Liver (tissue), 9 donors: ENCODE results near the gene MSH3. TPM values are rescaled to one million over a fixed set of nuclear protein-coding genes. Genes with fewer than 3 reads are reported as not detected.

Source experiments
- DNase-seq: peaks from one replicate; pipeline ENCODE4 v3.0.0-alpha.2; 2017; ENCODE audit warnings: low spot score
- H3K27ac ChIP-seq, 2 donors: one replicate each; pipeline ENCODE4 v1.7.0; 2013; ENCODE audit warnings: inconsistent platforms in 2 of 2, low read length in 2 of 2, control low read depth in 1 of 2, low read depth in 1 of 2, mild to moderate bottlenecking in 1 of 2
- H3K27me3 ChIP-seq, 4 donors: one replicate each; pipeline versions ENCODE4 v1.6.1 to v1.7.0; 2013; ENCODE audit warnings: low read length in 3 of 4, inconsistent platforms in 1 of 4, mild to moderate bottlenecking in 1 of 4, moderate library complexity in 1 of 4; ENCODE audit not compliant: control insufficient read depth in 4 of 4, insufficient read depth in 4 of 4
- H3K36me3 ChIP-seq, 4 donors: one replicate each; pipeline versions ENCODE4 v1.6.1 to v1.7.0; 2013; ENCODE audit warnings: low read length in 3 of 4, mild to moderate bottlenecking in 3 of 4, low read depth in 1 of 4, moderate library complexity in 1 of 4; ENCODE audit not compliant: control insufficient read depth in 4 of 4, insufficient read depth in 3 of 4
- H3K4me1 ChIP-seq, 4 donors: one replicate each; pipeline versions ENCODE4 v1.6.1 to v1.7.0; 2013; ENCODE audit warnings: low read length in 3 of 4, mild to moderate bottlenecking in 3 of 4, moderate library complexity in 1 of 4; ENCODE audit not compliant: control insufficient read depth in 4 of 4, insufficient read depth in 4 of 4
- H3K4me3 ChIP-seq, 3 donors: one replicate each; pipeline versions ENCODE4 v1.6.1 to v1.7.0; 2013; ENCODE audit warnings: low read length in 3 of 3, control low read depth in 1 of 3, low read depth in 1 of 3, mild to moderate bottlenecking in 1 of 3
- H3K9ac ChIP-seq, 2 donors: one replicate each; pipeline ENCODE4 v1.7.0; 2013; ENCODE audit warnings: low read length in 2 of 2, mild to moderate bottlenecking in 2 of 2, moderate library complexity in 2 of 2, control low read depth in 1 of 2, low read depth in 1 of 2
- H3K9me3 ChIP-seq, 4 donors: one replicate each; pipeline versions ENCODE4 v1.6.1 to v1.7.0; 2013; ENCODE audit warnings: low read length in 3 of 4; ENCODE audit not compliant: control insufficient read depth in 4 of 4
- CTCF ChIP-seq: fragments of 150-350 bp; IDR thresholded peaks from 2 replicates; pipeline ENCODE4 v1.5.1; 2017; ENCODE audit warnings: improper control_type of control experiment, low read depth, low read length; ENCODE audit not compliant: missing input control
- EGR1 ChIP-seq, 2 donors: IDR thresholded peaks; 2 replicates each; pipeline ENCODE4 v1.6.1; 2016 to 2018; ENCODE audit warnings: antibody characterized with exemption in 2 of 2, low read depth in 2 of 2
- FOXA1 ChIP-seq: IDR thresholded peaks from 2 replicates; pipeline ENCODE4 v1.6.1; 2016; ENCODE audit warnings: antibody characterized with exemption
- FOXA2 ChIP-seq: IDR thresholded peaks from 2 replicates; pipeline ENCODE4 v1.6.1; 2016; ENCODE audit warnings: antibody characterized with exemption
- GABPA ChIP-seq, 2 donors: IDR thresholded peaks in 1 of 2; conservative IDR thresholded peaks in 1 of 2; 2 replicates each; pipeline ENCODE4 v1.6.1; 2016; ENCODE audit warnings: antibody characterized with exemption in 2 of 2, mild to moderate bottlenecking in 1 of 2, moderate library complexity in 1 of 2
- HNF4A ChIP-seq, 2 donors: conservative IDR thresholded peaks; 2 replicates each; pipeline ENCODE4 v1.6.1; 2016; ENCODE audit warnings: antibody characterized with exemption in 2 of 2, mild to moderate bottlenecking in 2 of 2
- JUND ChIP-seq, 2 donors: IDR thresholded peaks; 2 replicates each; pipeline ENCODE4 v1.6.1; 2016; ENCODE audit warnings: antibody characterized with exemption in 2 of 2
- MAX ChIP-seq: IDR thresholded peaks from 2 replicates; pipeline ENCODE4 v1.6.1; 2016; ENCODE audit warnings: antibody characterized with exemption
- NR2F2 ChIP-seq: IDR thresholded peaks from 2 replicates; pipeline ENCODE4 v1.6.1; 2016; ENCODE audit warnings: antibody characterized with exemption
- RAD21 ChIP-seq, 2 donors: IDR thresholded peaks; 2 replicates each; pipeline ENCODE4 v1.6.1; 2016; ENCODE audit warnings: antibody characterized with exemption in 2 of 2, mild to moderate bottlenecking in 2 of 2
- REST ChIP-seq: IDR thresholded peaks from 2 replicates; pipeline ENCODE4 v1.6.1; 2016; ENCODE audit warnings: antibody characterized with exemption, mild to moderate bottlenecking
- RXRA ChIP-seq, 2 donors: IDR thresholded peaks; 2 replicates each; pipeline ENCODE4 v1.6.1; 2017 to 2018; ENCODE audit warnings: antibody characterized with exemption in 2 of 2, mild to moderate bottlenecking in 1 of 2
- SP1 ChIP-seq: IDR thresholded peaks from 2 replicates; pipeline ENCODE4 v1.6.1; 2018; ENCODE audit warnings: antibody characterized with exemption, mild to moderate bottlenecking
- TAF1 ChIP-seq: conservative IDR thresholded peaks from 2 replicates; pipeline ENCODE4 v1.6.1; 2016; ENCODE audit warnings: antibody characterized with exemption, mild to moderate bottlenecking
- YY1 ChIP-seq: IDR thresholded peaks from 2 replicates; pipeline ENCODE4 v1.6.1; 2016; ENCODE audit warnings: antibody characterized with exemption, mild to moderate bottlenecking
- WGBS: extraction: QIAGEN DNeasy Blood & Tissue Kit; methylation state at CpG from one replicate; pipeline ENCODE4 v1.1.7; 2013; 5-methylcytosine and 5-hydroxymethylcytosine counted together
- polyA plus RNA-seq, 2 donors: library from polyadenylated mRNA; stranded (reverse) in 1 of 2; unstranded in 1 of 2; fragments of 200-250 nt in 1 of 2; fragments of >200 nt in 1 of 2; fragmentation: Nextera tagmentation in 1 of 2; extraction: Ambion mirVana in 1 of 2; gene quantifications; one replicate each; pipeline versions ENCODE4 v1.2.1 to v1.2.3, GENCODE V29; 2013 to 2015
- total RNA-seq, 2 donors: library from RNA; depleted of rRNA; stranded (reverse); fragments of >200 nt; gene quantifications; one replicate each; pipeline ENCODE4 v1.2.3, GENCODE V29; 2014
- donor health status: healthy.
- donor health status: healthy.
- donor health status: healthy.
- donor health status: healthy.
- donor health status: healthy.

Gene MSH3
- total and polyA plus RNA-seq, 4 donors: 3.0 to 19.1 (median 7.9) TPM

- no peak overlapping the region for H3K4me3 ChIP-seq
- no peak overlapping the region for H3K27ac ChIP-seq
- 98% methylated on average over 2 of the region's 2 CpGs for WGBS
- no peak for TF ChIP-seq NR2F2
- no peak overlapping the region for H3K9ac ChIP-seq
- no peak for DNase-seq
- H3K36me3 ChIP-seq: peaks cover 0 to 13% (median 8%) of the 10 kb centered on the region in 4 donors
- no peaks in the 10 kb centered on the region for H3K4me1 ChIP-seq
- H3K9me3 ChIP-seq: no peaks in the 10 kb centered on the region
- no peaks in the 10 kb centered on the region for H3K27me3 ChIP-seq
Measured at GRCh38 chr5:80780024-80780423, 125.6 kb downstream of the MSH3 start.

GRCh38 chr5:80780761-80781285 lies 126.4 kb downstream of the MSH3 start:
- H3K27me3 ChIP-seq: no peaks in the 10 kb centered on the region
- DNase-seq: no peak
- no peaks in the 10 kb centered on the region for H3K9me3 ChIP-seq
- H3K4me3 ChIP-seq: no peak overlapping the region
- TF ChIP-seq MAX (no peak), TAF1 (no peak), REST (no peak), YY1 (no peak), RXRA (IDR thresholded peaks at IDR 0.05) (no peak), SP1 (no peak), JUND (IDR thresholded peaks at IDR 0.05) (no peak), FOXA1 (no peak), RAD21 (IDR thresholded peaks at IDR 0.05) (no peak), FOXA2 (no peak), GABPA (IDR thresholded peaks at IDR 0.05 in 1 of 2, conservative IDR thresholded peaks at IDR 0.05 in 1 of 2) (no peak), NR2F2 (no peak), EGR1 (IDR thresholded peaks at IDR 0.05; ENCODE audit: low read depth in 2 of 2) (no peak), HNF4A (conservative IDR thresholded peaks at IDR 0.05) (no peak), CTCF (no peak)
- H3K9ac ChIP-seq: no peak overlapping the region
- peaks cover 0 to 13% (median 8%) of the 10 kb centered on the region in 4 donors for H3K36me3 ChIP-seq
- no peak overlapping the region for H3K27ac ChIP-seq
- 97% methylated on average over 8 of the region's 8 CpGs for WGBS
- H3K4me1 ChIP-seq: no peaks in the 10 kb centered on the region
